GM23338 (cell line): ENCODE measurements around the gene KRT79. TPM values are rescaled to one million over a fixed set of nuclear protein-coding genes. Genes with fewer than 3 reads are reported as not detected.

ENCODE experiments used
- ATAC-seq: fragments of 200-7000 bp; cut with Tn5 transposase; 3 replicates; pipeline ENCODE4 v1.9.1; 2020
- DNase-seq: peaks from one replicate; pipeline ENCODE4 v3.0.0-alpha.2; 2015; ENCODE audit warnings: low spot score
- H2AFZ ChIP-seq: fragments of 200-600 bp; sonication (generic); 2 replicates; pipeline ENCODE4 v1.8.0; 2016; ENCODE audit warnings: antibody characterized with exemption, mild to moderate bottlenecking, moderate library complexity
- H3F3A ChIP-seq: fragments of 200-600 bp; sonication (generic); replicated peaks from 2 replicates; pipeline ENCODE4 v1.8.0; 2017; ENCODE audit warnings: antibody characterized with exemption, mixed run types, low read depth
- H3K27ac ChIP-seq: fragments of 200-600 bp; sonication (generic); 2 replicates; pipeline ENCODE4 v1.6.1; 2016; ENCODE audit warnings: low read depth
- H3K27me3 ChIP-seq: fragments of 200-600 bp; sonication (generic); 2 replicates; pipeline ENCODE4 v1.8.0; 2016; ENCODE audit warnings: mild to moderate bottlenecking, mixed run types, moderate library complexity; ENCODE audit not compliant: insufficient read depth
- H3K36me3 ChIP-seq: fragments of 200-600 bp; sonication (generic); 2 replicates; pipeline ENCODE4 v1.8.0; 2016; ENCODE audit warnings: mild to moderate bottlenecking; ENCODE audit not compliant: insufficient read depth
- H3K4me1 ChIP-seq: fragments of 200-600 bp; sonication (generic); 2 replicates; pipeline ENCODE4 v1.8.0; 2016; ENCODE audit warnings: mild to moderate bottlenecking, moderate library complexity; ENCODE audit not compliant: insufficient read depth
- H3K4me2 ChIP-seq: fragments of 200-600 bp; sonication (generic); 2 replicates; pipeline ENCODE4 v1.7.1; 2017; ENCODE audit warnings: mixed run types
- H3K4me3 ChIP-seq: fragments of 200-600 bp; sonication (generic); 2 replicates; pipeline ENCODE4 v1.6.1; 2016; ENCODE audit warnings: mixed run types
- H3K79me2 ChIP-seq: fragments of 200-600 bp; sonication (generic); replicated peaks from 2 replicates; pipeline ENCODE4 v1.8.0; 2017; ENCODE audit warnings: mild to moderate bottlenecking; ENCODE audit not compliant: insufficient read depth
- H3K9me2 ChIP-seq: fragments of 200-600 bp; sonication (generic); 2 replicates; pipeline ENCODE4 v1.8.0; 2017; ENCODE audit not compliant: insufficient read depth
- H4K20me1 ChIP-seq: fragments of 200-600 bp; sonication (generic); replicated peaks from 2 replicates; pipeline ENCODE4 v1.8.0; 2017; ENCODE audit warnings: mild to moderate bottlenecking; ENCODE audit not compliant: insufficient read depth
- H3K27ac Mint-ChIP-seq: 2 replicates; pipeline ENCODE4 v1.8.0; 2020; ENCODE audit warnings: inconsistent platforms, mild to moderate bottlenecking, moderate library complexity, mixed read lengths
- H3K27me3 Mint-ChIP-seq: 3 replicates; pipeline ENCODE4 v1.8.0; 2022; ENCODE audit warnings: low read depth, mild to moderate bottlenecking, moderate library complexity, mixed read lengths, inconsistent platforms; ENCODE audit not compliant: insufficient read depth, poor library complexity
- H3K36me3 Mint-ChIP-seq: 3 replicates; pipeline ENCODE4 v1.8.0; 2021; ENCODE audit warnings: low read depth, mild to moderate bottlenecking, inconsistent platforms, moderate library complexity, mixed read lengths
- H3K4me1 Mint-ChIP-seq: 3 replicates; pipeline ENCODE4 v1.8.0; 2020; ENCODE audit warnings: mild to moderate bottlenecking, inconsistent platforms, mixed read lengths
- H3K4me3 Mint-ChIP-seq: 3 replicates; pipeline ENCODE4 v1.8.0; 2021; ENCODE audit warnings: moderate library complexity, mild to moderate bottlenecking, inconsistent platforms, mixed read lengths
- H3K9me3 Mint-ChIP-seq: 3 replicates; pipeline ENCODE4 v1.8.0; 2020; ENCODE audit warnings: moderate library complexity, mild to moderate bottlenecking, inconsistent platforms, mixed read lengths
- CREB1 ChIP-seq: fragments of 250-450 bp; sonication (Bioruptor Pico); IDR thresholded peaks from 2 replicates; pipeline ENCODE4 v1.5.0; 2020; ENCODE audit warnings: low read depth, mild to moderate bottlenecking, moderate library complexity
- EZH2 ChIP-seq: fragments of 200-600 bp; sonication (generic); IDR thresholded peaks from one replicate; pipeline ENCODE4 v1.8.0; 2017; ENCODE audit warnings: antibody characterized with exemption, mild to moderate bottlenecking, low read depth; ENCODE audit not compliant: unreplicated experiment
- EZH2phosphoT487 ChIP-seq: fragments of 200-600 bp; sonication (generic); IDR thresholded peaks from one replicate; pipeline ENCODE4 v1.8.1; 2018; ENCODE audit warnings: antibody characterized with exemption; ENCODE audit not compliant: unreplicated experiment
- JUNB ChIP-seq: IDR thresholded peaks from one replicate; pipeline ENCODE4 v1.6.1; 2016; ENCODE audit warnings: antibody characterized with exemption; ENCODE audit not compliant: unreplicated experiment
- NANOG ChIP-seq: IDR thresholded peaks from 2 replicates; pipeline ENCODE4 v1.6.1; 2016; ENCODE audit warnings: antibody characterized with exemption, borderline replicate concordance
- POLR2AphosphoS5 ChIP-seq: IDR thresholded peaks from 2 replicates; pipeline ENCODE4 v1.6.1; 2016; ENCODE audit warnings: antibody characterized with exemption, low read depth
- STAT1 ChIP-seq: IDR thresholded peaks from one replicate; pipeline ENCODE4 v1.6.1; 2016; ENCODE audit warnings: antibody characterized with exemption; ENCODE audit not compliant: unreplicated experiment
- ZNF462 ChIP-seq: fragments of 250-450 bp; sonication (Bioruptor Pico); IDR thresholded peaks from 2 replicates; pipeline ENCODE4 v1.5.0; 2020; ENCODE audit warnings: mild to moderate bottlenecking, moderate library complexity
- polyA plus RNA-seq: library from polyadenylated mRNA; unstranded; fragments of >200 nt; fragmentation: Nextera tagmentation; extraction: Ambion mirVana; gene quantifications from 2 replicates; pipeline ENCODE4 v1.2.1, GENCODE V29; 2016
- total RNA-seq: library from RNA; depleted of rRNA; stranded (reverse); fragments of >200 nt; shearing (Covaris generic); gene quantifications from 2 replicates; pipeline ENCODE4 v1.2.3, GENCODE V29; 2014
- TF ChIP-seq, protein P1 (sequence below): IDR thresholded peaks from one replicate; pipeline ENCODE4 v1.6.1; 2018; ENCODE audit warnings: antibody characterized with exemption; ENCODE audit not compliant: unreplicated experiment
- TF ChIP-seq, protein P2 (sequence below): IDR thresholded peaks from 2 replicates; pipeline ENCODE4 v1.6.1; 2016; ENCODE audit warnings: antibody characterized with exemption

Gene KRT79
- total and polyA plus RNA-seq, 2 experiments from 2014 or later = 0.21 TPM; not detected in 1

GRCh38 chr12:52834727-52835001, 553 bp upstream of the KRT79 start (continued):
- TF ChIP-seq ZNF462 (CRISPR knock-in tag) (no peak), NANOG (no peak)

DNA sequence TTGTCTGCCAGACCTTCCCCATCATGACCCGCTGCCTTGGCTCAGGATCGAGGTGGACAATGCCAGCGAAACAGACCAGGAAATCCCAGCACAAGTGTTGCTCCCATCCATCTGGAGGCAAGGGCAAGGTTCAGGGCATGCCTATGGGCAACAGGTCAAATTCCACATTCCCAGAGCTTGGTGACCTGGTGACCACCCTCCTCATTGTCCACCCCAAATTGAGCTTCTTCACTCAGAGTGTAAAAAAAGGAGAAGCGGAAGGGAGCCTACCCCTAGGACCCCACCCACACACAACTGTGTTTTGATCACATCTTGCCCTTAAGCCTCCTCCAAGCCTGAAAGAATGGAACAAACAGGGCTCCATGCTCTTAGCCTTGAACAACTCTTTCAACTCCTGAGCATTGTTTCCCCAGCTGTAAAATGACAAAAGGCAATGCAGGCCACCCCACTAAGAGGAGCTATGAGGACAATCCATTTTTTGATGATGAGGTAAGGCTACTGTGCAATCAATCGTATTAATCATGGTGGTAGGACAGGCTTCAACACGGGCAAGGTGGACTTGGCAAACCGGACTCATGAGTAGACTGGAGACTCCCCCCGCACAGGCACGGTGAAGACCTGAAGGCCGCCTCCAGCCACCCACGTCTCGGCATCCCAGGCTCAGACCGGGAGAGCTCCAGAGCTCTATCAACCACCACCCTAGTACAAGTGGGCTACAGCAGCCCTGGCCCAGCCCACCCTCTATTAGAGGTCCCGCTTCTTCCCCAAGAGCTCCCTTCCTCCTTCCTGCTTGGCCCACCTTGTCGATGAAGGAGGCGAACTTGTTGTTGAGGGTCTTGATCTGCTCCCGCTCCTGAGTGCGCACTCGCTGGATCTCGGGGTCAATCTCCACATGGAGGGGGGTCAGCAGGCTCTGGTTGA, 866 bp downstream of the KRT79 start:
- H3K27me3 Mint-ChIP-seq = peaks cover 9% of the 10 kb centered on the region
- H3K4me3 Mint-ChIP-seq = no peak overlapping the region
- no peak for DNase-seq
- H3K4me2 ChIP-seq = no peak overlapping the region
- H3F3A ChIP-seq = no peaks in the 10 kb centered on the region
- H3K36me3 Mint-ChIP-seq = no peaks in the 10 kb centered on the region
- ATAC-seq = no peak
- no peaks in the 10 kb centered on the region; the same call in 2 of the 3 replicates for H3K4me1 Mint-ChIP-seq
- no peak overlapping the region for H3K27ac Mint-ChIP-seq
- no peaks in the 10 kb centered on the region for H3K9me3 Mint-ChIP-seq
- H3K9me2 ChIP-seq = 0 out of 2 replicates have a peak, but pooled peaks cover 5% of the 10 kb centered on the region
- H3K27me3 ChIP-seq = no peaks in the 10 kb centered on the region
- no peaks in the 10 kb centered on the region for H3K36me3 ChIP-seq
- H3K4me1 ChIP-seq = no peaks in the 10 kb centered on the region
- no peak overlapping the region for H2AFZ ChIP-seq
- H4K20me1 ChIP-seq = no peaks in the 10 kb centered on the region
- no peaks in the 10 kb centered on the region for H3K79me2 ChIP-seq
- H3K4me3 ChIP-seq = no peak overlapping the region
- H3K27ac ChIP-seq = no peak overlapping the region
- TF ChIP-seq STAT1 = no peak
- TF ChIP-seq EZH2 = no peak
- TF ChIP-seq JUNB = no peak
- TF ChIP-seq NANOG = no peak
- no peak for TF ChIP-seq EZH2phosphoT487
- no peak for TF ChIP-seq POLR2AphosphoS5
- TF ChIP-seq CREB1 = no peak
- TF ChIP-seq, protein P1, sequence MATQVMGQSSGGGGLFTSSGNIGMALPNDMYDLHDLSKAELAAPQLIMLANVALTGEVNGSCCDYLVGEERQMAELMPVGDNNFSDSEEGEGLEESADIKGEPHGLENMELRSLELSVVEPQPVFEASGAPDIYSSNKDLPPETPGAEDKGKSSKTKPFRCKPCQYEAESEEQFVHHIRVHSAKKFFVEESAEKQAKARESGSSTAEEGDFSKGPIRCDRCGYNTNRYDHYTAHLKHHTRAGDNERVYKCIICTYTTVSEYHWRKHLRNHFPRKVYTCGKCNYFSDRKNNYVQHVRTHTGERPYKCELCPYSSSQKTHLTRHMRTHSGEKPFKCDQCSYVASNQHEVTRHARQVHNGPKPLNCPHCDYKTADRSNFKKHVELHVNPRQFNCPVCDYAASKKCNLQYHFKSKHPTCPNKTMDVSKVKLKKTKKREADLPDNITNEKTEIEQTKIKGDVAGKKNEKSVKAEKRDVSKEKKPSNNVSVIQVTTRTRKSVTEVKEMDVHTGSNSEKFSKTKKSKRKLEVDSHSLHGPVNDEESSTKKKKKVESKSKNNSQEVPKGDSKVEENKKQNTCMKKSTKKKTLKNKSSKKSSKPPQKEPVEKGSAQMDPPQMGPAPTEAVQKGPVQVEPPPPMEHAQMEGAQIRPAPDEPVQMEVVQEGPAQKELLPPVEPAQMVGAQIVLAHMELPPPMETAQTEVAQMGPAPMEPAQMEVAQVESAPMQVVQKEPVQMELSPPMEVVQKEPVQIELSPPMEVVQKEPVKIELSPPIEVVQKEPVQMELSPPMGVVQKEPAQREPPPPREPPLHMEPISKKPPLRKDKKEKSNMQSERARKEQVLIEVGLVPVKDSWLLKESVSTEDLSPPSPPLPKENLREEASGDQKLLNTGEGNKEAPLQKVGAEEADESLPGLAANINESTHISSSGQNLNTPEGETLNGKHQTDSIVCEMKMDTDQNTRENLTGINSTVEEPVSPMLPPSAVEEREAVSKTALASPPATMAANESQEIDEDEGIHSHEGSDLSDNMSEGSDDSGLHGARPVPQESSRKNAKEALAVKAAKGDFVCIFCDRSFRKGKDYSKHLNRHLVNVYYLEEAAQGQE = no peak
- TF ChIP-seq, protein P2, sequence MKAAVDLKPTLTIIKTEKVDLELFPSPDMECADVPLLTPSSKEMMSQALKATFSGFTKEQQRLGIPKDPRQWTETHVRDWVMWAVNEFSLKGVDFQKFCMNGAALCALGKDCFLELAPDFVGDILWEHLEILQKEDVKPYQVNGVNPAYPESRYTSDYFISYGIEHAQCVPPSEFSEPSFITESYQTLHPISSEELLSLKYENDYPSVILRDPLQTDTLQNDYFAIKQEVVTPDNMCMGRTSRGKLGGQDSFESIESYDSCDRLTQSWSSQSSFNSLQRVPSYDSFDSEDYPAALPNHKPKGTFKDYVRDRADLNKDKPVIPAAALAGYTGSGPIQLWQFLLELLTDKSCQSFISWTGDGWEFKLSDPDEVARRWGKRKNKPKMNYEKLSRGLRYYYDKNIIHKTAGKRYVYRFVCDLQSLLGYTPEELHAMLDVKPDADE = no peak
